Superior temporal gyrus (tissue), 1 donor: ENCODE results near the gene HOMER1.

Experiments
- DNase-seq: peaks from one replicate; pipeline ENCODE4 v3.0.0-alpha.2; 2016; ENCODE audit errors: extremely low spot score

HOMER1 gene

GRCh38 chr5:79488775-79489174, 25.2 kb downstream of the HOMER1 start:
- DNase-seq, result no peak

GRCh38 chr5:79488058-79488457, 25.9 kb downstream of the HOMER1 start:
- no peak for DNase-seq

- DNase-seq, result no peak
Measured at GRCh38 chr5:79487251-79487650, 26.7 kb downstream of the HOMER1 start.

GRCh38 chr5:79486116-79486515, 27.8 kb downstream of the HOMER1 start:
- DNase-seq, result no peak

- DNase-seq, result no peak
Measured at GRCh38 chr5:79484731-79485130, 29.2 kb downstream of the HOMER1 start.

GRCh38 chr5:79481574-79481973, 32.4 kb downstream of the HOMER1 start:
- DNase-seq, result no peak

- DNase-seq, result no peak
Measured at GRCh38 chr5:79480991-79481390, 32.9 kb downstream of the HOMER1 start.

- DNase-seq, result no peak
Measured at GRCh38 chr5:79475152-79475466, 38.8 kb downstream of the HOMER1 start.

GRCh38 chr5:79474367-79475151, 39.4 kb downstream of the HOMER1 start:
- DNase-seq, result no peak

GRCh38 chr5:79471556-79471955, 42.4 kb downstream of the HOMER1 start:
- no peak for DNase-seq

GRCh38 chr5:79464695-79465332, 49.1 kb downstream of the HOMER1 start:
- DNase-seq, result peak; percentile 69

- DNase-seq, result no peak
Measured at GRCh38 chr5:79464278-79464677, 49.7 kb downstream of the HOMER1 start.

- DNase-seq, result no peak
Measured at GRCh38 chr5:79459626-79460025, 54.3 kb downstream of the HOMER1 start.

- peak; percentile 53 for DNase-seq
Measured at GRCh38 chr5:79456890-79457583, 56.9 kb downstream of the HOMER1 start.

GRCh38 chr5:79456400-79456799, 57.5 kb downstream of the HOMER1 start:
- no peak for DNase-seq

- DNase-seq, result no peak
Measured at GRCh38 chr5:79454043-79454442, 59.9 kb downstream of the HOMER1 start.

- DNase-seq, result no peak
Measured at GRCh38 chr5:79448336-79448735, 65.6 kb downstream of the HOMER1 start.

GRCh38 chr5:79436821-79437220, 77.1 kb downstream of the HOMER1 start:
- DNase-seq, result no peak

GRCh38 chr5:79436224-79436623, 77.7 kb downstream of the HOMER1 start:
- no peak for DNase-seq

GRCh38 chr5:79430196-79430595, 83.7 kb downstream of the HOMER1 start:
- DNase-seq, result no peak

- DNase-seq, result no peak
Measured at GRCh38 chr5:79423296-79423695, 90.6 kb downstream of the HOMER1 start.

GRCh38 chr5:79420248-79420647, 93.7 kb downstream of the HOMER1 start:
- no peak for DNase-seq

GRCh38 chr5:79418276-79418675, 95.7 kb downstream of the HOMER1 start:
- DNase-seq, result no peak
